Smooth muscle cell (in vitro differentiated cells): ENCODE results near the gene ZSWIM3. TPM values are rescaled to one million over a fixed set of nuclear protein-coding genes. Genes with fewer than 3 reads are reported as not detected.

Experiments used
- DNase-seq: peaks from one replicate; lab custom pipeline; 2025; ENCODE audit not compliant: unreplicated experiment; lab: John Stamatoyannopoulos, UW
- H2AFZ ChIP-seq: fragments of 200-600 bp; sonication (generic); 2 replicates; pipeline ENCODE4 v1.6.0; 2016; ENCODE audit warnings: antibody characterized with exemption, low read depth, mild to moderate bottlenecking
- H3F3A ChIP-seq: fragments of 200-600 bp; sonication (generic); 2 replicates; pipeline ENCODE4 v1.6.0; 2017; ENCODE audit warnings: antibody characterized with exemption, low read depth
- H3K27ac ChIP-seq: fragments of 200-600 bp; sonication (generic); 2 replicates; pipeline ENCODE4 v1.5.1; 2016; ENCODE audit warnings: low read depth, mild to moderate bottlenecking
- H3K27me3 ChIP-seq: fragments of 200-600 bp; sonication (generic); 2 replicates; pipeline ENCODE4 v1.6.1; 2016; ENCODE audit warnings: low read depth, mild to moderate bottlenecking
- H3K36me3 ChIP-seq: fragments of 200-600 bp; sonication (generic); 2 replicates; pipeline ENCODE4 v1.5.1; 2016; ENCODE audit warnings: low read depth
- H3K4me1 ChIP-seq: fragments of 200-600 bp; sonication (generic); 2 replicates; pipeline ENCODE4 v1.5.1; 2016; ENCODE audit warnings: low read depth
- H3K4me2 ChIP-seq: fragments of 200-600 bp; sonication (generic); 2 replicates; pipeline ENCODE4 v1.6.0; 2016; ENCODE audit warnings: mild to moderate bottlenecking
- H3K4me3 ChIP-seq: fragments of 200-600 bp; sonication (generic); 2 replicates; pipeline ENCODE4 v1.5.1; 2016; ENCODE audit warnings: mild to moderate bottlenecking
- H3K79me2 ChIP-seq: fragments of 200-600 bp; sonication (generic); 2 replicates; pipeline ENCODE4 v1.6.0; 2016; ENCODE audit warnings: low read depth, mild to moderate bottlenecking
- H3K9ac ChIP-seq: fragments of 200-600 bp; sonication (generic); 2 replicates; pipeline ENCODE4 v1.6.0; 2016; ENCODE audit warnings: low read depth
- H3K9me3 ChIP-seq: fragments of 200-600 bp; sonication (generic); replicated peaks from 2 replicates; pipeline ENCODE4 v1.5.1; 2016; ENCODE audit warnings: low read depth
- H4K20me1 ChIP-seq: fragments of 200-600 bp; sonication (generic); 2 replicates; pipeline ENCODE4 v1.6.0; 2016; ENCODE audit warnings: low read depth
- WGBS: methylation state at CpG from one replicate; pipeline ENCODE4 v1.1.7; 2016; ENCODE audit warnings: low lambda C conversion rate; 5-methylcytosine and 5-hydroxymethylcytosine counted together
- polyA plus RNA-seq: library from polyadenylated mRNA; unstranded; fragments of >200 nt; fragmentation: Nextera tagmentation; extraction: Ambion mirVana; gene quantifications from 2 replicates; pipeline ENCODE4 v1.2.1, GENCODE V29; 2016
- total RNA-seq: library from RNA; depleted of rRNA; stranded (reverse); fragments of >200 nt; gene quantifications from 2 replicates; pipeline ENCODE4 v1.2.3, GENCODE V29; 2014
- TF ChIP-seq, protein P1 (sequence below): fragments of 200-600 bp; sonication (generic); IDR thresholded peaks from 2 replicates; pipeline ENCODE4 v1.5.1; 2017; ENCODE audit warnings: borderline replicate concordance, mild to moderate bottlenecking, antibody characterized with exemption; ENCODE audit not compliant: insufficient read depth, poor library complexity, severe bottlenecking

Gene ZSWIM3
- total and polyA plus RNA-seq, 2 experiments from 2014 or later, result 1.4 to 4.9 TPM

DNA sequence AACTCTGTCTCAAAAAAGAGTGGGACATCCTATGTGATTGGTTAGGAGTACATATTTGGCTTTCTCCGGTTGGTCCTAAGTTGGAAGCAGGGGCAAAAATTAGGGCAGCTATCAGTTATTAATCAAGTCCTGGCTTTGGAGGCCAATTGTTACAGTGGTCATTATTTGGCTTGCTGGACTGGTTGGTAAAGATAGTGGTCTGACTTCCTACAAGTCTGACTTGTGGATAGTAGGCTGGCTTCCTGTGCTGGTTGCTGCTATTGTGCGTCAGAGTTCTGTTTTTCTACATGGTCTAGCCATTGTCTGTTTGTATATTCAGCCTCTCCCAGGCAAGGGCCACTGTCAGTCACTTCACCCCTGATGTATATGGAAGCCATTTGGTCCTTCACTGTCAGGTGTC lies 7.2 kb upstream of the ZSWIM3 start:
- no peak for DNase-seq
- no peak overlapping the region for H3K9ac ChIP-seq
- H3K36me3 ChIP-seq, result no peaks in the 10 kb centered on the region
- TF ChIP-seq, protein P1, sequence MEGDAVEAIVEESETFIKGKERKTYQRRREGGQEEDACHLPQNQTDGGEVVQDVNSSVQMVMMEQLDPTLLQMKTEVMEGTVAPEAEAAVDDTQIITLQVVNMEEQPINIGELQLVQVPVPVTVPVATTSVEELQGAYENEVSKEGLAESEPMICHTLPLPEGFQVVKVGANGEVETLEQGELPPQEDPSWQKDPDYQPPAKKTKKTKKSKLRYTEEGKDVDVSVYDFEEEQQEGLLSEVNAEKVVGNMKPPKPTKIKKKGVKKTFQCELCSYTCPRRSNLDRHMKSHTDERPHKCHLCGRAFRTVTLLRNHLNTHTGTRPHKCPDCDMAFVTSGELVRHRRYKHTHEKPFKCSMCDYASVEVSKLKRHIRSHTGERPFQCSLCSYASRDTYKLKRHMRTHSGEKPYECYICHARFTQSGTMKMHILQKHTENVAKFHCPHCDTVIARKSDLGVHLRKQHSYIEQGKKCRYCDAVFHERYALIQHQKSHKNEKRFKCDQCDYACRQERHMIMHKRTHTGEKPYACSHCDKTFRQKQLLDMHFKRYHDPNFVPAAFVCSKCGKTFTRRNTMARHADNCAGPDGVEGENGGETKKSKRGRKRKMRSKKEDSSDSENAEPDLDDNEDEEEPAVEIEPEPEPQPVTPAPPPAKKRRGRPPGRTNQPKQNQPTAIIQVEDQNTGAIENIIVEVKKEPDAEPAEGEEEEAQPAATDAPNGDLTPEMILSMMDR, result no peak
- H3K4me3 ChIP-seq, result no peak overlapping the region
- H3F3A ChIP-seq, result no peaks in the 10 kb centered on the region
- H3K79me2 ChIP-seq, result peaks cover 5% of the 10 kb centered on the region
- 100% methylated on average over 2 of the region's 2 CpGs for WGBS
- no peak overlapping the region for H3K4me2 ChIP-seq
- H2AFZ ChIP-seq, result no peak overlapping the region
- H3K27me3 ChIP-seq, result no peaks in the 10 kb centered on the region
- no peaks in the 10 kb centered on the region for H3K9me3 ChIP-seq
- no peak overlapping the region for H3K27ac ChIP-seq
- no peaks in the 10 kb centered on the region for H4K20me1 ChIP-seq
- H3K4me1 ChIP-seq, result no peaks in the 10 kb centered on the region

DNA sequence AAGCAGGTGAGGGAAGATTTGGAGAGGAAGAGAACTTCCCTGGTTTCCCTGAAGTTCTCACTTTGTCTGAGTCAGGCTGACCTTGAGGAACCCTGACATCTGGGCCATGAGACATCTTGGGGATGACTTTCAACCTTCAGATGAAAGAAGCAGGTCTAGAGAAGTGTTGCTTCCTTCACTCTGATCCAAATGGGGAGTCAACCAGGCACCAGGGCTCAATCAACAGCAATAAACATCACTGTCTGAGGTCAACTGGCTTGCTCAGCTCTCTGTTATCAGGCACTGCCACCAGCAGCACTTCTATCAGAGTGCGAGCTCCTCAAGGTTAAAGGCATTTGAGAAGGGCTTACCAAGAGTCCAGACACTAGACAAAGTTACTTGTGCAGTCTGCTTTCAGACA lies 6.5 kb upstream of the ZSWIM3 start:
- Histone ChIP-seq H3F3A (no peaks in the 10 kb centered on the region), H3K27ac (no peak overlapping the region), H2AFZ (no peak overlapping the region), H3K79me2 (peaks cover 11% of the 10 kb centered on the region), H3K9ac (no peak overlapping the region), H3K36me3 (no peaks in the 10 kb centered on the region), H3K27me3 (no peaks in the 10 kb centered on the region), H4K20me1 (no peaks in the 10 kb centered on the region), H3K4me3 (no peak overlapping the region), H3K4me1 (no peaks in the 10 kb centered on the region), H3K4me2 (no peak overlapping the region), H3K9me3 (no peaks in the 10 kb centered on the region)
- TF ChIP-seq, protein P1, result no peak
- 43% methylated on average over 1 of the region's 1 CpG for WGBS
- DNase-seq, result no peak

DNA sequence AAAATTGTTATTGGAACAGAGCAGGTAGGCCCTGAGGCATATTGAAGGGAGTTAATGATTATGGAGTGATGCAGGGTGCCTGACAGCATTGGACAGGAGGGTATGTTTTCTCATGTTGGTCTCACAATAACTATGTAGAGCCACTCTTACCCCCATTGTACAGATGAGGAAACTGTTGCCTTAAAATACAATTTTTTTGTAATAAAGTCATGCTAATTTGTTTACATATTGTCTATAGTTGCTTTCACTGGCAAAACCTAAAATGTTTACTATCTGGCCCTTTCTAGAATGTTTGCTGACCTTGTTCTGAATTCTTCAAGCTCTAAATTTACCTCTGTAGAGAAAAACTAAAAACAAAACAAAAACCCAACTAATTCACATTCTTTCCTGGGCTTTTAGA lies 5.9 kb upstream of the ZSWIM3 start:
- TF ChIP-seq, protein P1, result no peak
- no peak overlapping the region for H2AFZ ChIP-seq

DNA sequence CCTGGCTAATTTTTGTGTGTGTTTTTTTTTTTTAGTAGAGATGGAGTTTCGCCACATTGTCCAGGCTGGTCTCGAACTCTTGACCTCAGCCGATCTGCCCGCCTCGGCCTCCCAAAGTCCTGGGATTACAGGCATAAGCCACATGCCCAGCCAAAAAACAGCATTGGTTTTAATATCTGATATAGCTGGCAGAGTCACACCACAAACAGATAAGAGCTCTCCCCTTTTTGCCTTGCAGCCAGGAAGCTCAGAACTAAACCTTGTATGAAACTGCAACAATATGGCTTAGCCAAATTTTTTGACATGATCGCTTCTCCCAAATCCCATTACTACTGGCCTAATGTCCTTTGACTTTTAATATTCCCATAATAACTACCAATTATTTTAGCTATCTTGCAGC lies 5.1 kb upstream of the ZSWIM3 start:
- peaks cover 7% of the 10 kb centered on the region for H3K4me1 ChIP-seq
- H4K20me1 ChIP-seq, result no peaks in the 10 kb centered on the region
- H3K4me3 ChIP-seq, result no peak overlapping the region
- H3K4me2 ChIP-seq, result no peak overlapping the region
- no peaks in the 10 kb centered on the region for H3K9me3 ChIP-seq
- H3K9ac ChIP-seq, result no peak overlapping the region
- no peak for DNase-seq
- H3F3A ChIP-seq, result no peaks in the 10 kb centered on the region
- H3K27me3 ChIP-seq, result no peaks in the 10 kb centered on the region
- TF ChIP-seq, protein P1, result no peak
- 100% methylated on average over 6 of the region's 6 CpGs for whole genome bisulfite sequencing
- H3K36me3 ChIP-seq, result no peaks in the 10 kb centered on the region
- H3K79me2 ChIP-seq, result peaks cover 21% of the 10 kb centered on the region
- H3K27ac ChIP-seq, result no peak overlapping the region
- H2AFZ ChIP-seq, result no peak overlapping the region

More for the DNA sequence above, 5.9 kb upstream of the ZSWIM3 start:
- DNase-seq, result no peak
- Histone ChIP-seq H3K4me2 (no peak overlapping the region), H3K36me3 (no peaks in the 10 kb centered on the region), H4K20me1 (no peaks in the 10 kb centered on the region), H3K9ac (no peak overlapping the region), H3K79me2 (peaks cover 17% of the 10 kb centered on the region), H3K4me1 (peaks cover 5% of the 10 kb centered on the region), H3K27me3 (no peaks in the 10 kb centered on the region), H3F3A (no peaks in the 10 kb centered on the region), H3K4me3 (no peak overlapping the region), H3K9me3 (no peaks in the 10 kb centered on the region), H3K27ac (no peak overlapping the region)
